ENCODE measurements around the gene ANKRD11.
"Not testable (repeated sequence)": the region's sequence is repeated elsewhere in the genome, so short reads cannot be mapped to it uniquely, and the experiment has no call there.

ANKRD11 gene

GRCh38 chr16:89366561-89367537, 123.5 kb downstream of the ANKRD11 start:
- DNase-seq (ENCODE audit: low read depth in 2 of 2): no peak

DNA sequence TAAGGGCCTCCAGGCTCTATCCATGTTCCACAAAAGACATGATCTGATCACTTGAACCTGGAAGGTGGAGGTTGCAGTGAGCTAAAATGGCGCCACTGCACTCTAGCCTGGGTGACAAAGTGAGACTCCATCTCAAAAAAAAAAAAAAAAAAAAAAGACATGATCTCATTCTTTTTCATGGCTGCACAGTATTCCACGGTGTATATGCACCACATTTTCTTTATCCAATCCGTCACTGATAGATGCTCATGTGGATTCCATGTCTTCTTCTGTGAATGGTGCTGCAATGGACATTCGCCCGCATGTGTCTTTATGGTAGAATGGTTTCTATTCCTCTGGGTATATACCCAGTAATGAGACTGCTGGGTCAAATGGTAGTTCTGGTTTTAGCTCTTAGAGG, 124.4 kb downstream of the ANKRD11 start:
- no peak for DNase-seq (ENCODE audit: low read depth in 2 of 2)

GRCh38 chr16:89365044-89365467, 125.3 kb downstream of the ANKRD11 start:
- no peak for DNase-seq (ENCODE audit: low read depth in 2 of 2)

DNA sequence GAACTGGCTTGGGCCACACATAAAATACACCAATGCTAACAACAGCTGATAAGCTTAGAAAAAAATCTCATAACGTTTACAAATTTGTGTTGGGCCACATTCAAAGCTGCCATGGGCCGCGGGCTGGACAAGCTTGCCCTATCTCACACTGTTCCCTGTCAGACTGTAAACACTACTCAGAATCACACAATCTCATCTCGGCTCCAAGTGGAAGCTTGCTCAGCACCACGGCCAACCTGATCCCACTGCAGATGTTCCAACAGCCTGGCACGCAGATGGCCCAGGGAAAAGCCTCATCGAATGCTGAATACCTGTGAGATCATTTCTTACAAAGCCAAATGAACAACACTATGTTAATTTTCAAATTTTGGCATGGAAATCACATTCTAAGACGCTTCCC, 125.8 kb downstream of the ANKRD11 start:
- DNase-seq (ENCODE audit: low read depth in 2 of 2): no peak

DNA sequence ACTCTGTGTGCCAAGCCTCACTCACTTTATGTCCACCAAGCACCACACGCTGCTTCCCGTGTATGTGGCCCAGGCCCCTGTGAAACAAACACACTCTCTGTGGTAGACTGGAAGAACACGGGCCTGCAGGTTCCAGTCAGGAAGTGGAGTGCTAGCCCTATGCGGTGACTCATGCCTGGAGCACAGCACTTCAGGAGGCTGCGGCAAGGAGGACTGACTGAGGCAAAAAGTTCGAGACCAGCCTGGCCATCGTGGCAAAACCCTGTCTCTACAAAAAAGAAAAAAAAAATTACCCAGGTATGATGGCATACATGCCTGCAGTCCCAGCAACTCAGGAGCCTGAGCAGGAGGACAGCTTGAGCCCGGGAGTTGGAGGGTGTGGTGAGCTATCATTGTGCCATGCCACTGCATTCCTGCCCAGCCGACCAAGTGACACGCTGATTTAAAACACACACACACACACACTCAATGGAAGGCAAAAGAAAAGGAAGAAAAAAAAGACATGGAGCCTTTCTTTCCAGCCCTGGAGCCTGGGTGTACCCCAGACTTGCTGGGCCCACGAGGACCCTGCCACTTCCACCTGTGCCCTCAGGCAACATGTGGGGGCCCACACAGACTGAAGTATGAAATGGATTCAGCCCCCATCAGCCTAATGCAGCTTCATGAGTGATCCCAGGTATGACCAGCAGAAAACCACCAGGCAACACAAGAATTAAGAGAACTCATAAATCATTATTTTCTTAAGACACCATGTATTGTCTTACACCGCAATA, 126.6 kb downstream of the ANKRD11 start:
- no peak for DNase-seq (ENCODE audit: low read depth in 2 of 2)

- DNase-seq (ENCODE audit: low read depth in 2 of 2): not testable (repeated sequence)
Measured at GRCh38 chr16:89362540-89363223, 127.7 kb downstream of the ANKRD11 start.

- DNase-seq (ENCODE audit: low read depth in 2 of 2): no peak
Measured at GRCh38 chr16:89361751-89362539, 128.4 kb downstream of the ANKRD11 start.

DNA sequence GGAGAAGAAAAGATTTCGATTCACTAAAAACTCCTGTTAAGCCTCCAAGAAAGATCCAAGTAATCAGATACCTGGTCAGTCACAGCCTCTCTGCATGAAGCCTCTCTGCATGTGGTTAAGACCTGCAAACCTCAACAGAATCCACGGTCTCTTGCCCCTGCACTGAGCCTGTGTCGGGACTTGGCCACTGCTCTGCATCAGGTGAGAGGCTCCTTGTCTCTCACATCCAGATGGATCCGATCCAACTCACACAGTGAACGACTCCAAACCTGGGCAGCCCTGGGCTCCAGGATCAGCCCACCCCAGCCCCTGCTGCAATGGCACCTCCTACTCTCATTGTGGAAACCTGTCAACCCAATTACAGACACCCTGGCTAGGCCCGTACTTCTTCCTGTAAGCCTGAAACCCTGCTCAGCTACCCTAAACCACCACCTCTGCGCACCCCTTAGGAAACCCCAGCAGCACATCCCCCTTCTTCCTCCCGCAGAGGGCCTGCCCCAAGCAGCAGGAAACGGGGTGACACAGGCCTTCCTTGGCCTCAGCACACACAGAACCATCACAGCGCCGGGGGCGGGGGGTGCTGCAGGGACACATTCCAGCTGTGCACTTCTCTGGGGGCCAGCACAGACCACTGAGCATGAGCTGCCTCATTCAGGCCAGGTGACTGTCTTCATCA, 129.5 kb downstream of the ANKRD11 start:
- DNase-seq (ENCODE audit: low read depth in 2 of 2): no peak

- no peak for DNase-seq (ENCODE audit: low read depth in 2 of 2)
Measured at GRCh38 chr16:89359264-89360147, 130.9 kb downstream of the ANKRD11 start.

- DNase-seq (ENCODE audit: low read depth in 2 of 2): no peak
Measured at GRCh38 chr16:89358030-89359005, 132.0 kb downstream of the ANKRD11 start.

GRCh38 chr16:89357055-89357816, 133.1 kb downstream of the ANKRD11 start:
- DNase-seq (ENCODE audit: low read depth in 2 of 2): no peak

GRCh38 chr16:89355686-89356085, 134.7 kb downstream of the ANKRD11 start:
- no peak for DNase-seq (ENCODE audit: low read depth in 2 of 2)

DNA sequence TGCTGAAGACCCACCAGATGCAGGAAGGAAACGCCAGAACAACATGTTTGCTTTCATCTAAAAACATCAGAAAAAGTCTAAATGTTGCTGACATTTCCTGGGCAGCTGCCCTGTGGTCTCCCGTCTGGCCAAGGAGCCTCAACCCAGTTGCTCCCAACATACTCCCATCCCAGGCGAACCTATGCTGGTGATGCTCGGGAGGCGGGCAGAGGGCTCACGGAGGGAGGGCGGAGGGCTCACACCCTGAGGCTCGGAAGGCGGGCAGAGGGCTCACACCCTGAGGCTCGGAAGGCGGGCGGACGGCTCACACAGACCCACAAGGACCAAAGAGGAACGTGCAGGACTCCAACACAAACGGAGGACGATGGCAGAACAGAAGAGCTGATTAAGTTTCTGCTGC, 135.4 kb downstream of the ANKRD11 start:
- no peak for DNase-seq (ENCODE audit: low read depth in 2 of 2)

- DNase-seq (ENCODE audit: low read depth in 2 of 2): no peak
Measured at GRCh38 chr16:89354325-89354724, 136.0 kb downstream of the ANKRD11 start.

- no peak for DNase-seq (ENCODE audit: low read depth in 2 of 2)
Measured at GRCh38 chr16:89352091-89352681, 138.2 kb downstream of the ANKRD11 start.

DNA sequence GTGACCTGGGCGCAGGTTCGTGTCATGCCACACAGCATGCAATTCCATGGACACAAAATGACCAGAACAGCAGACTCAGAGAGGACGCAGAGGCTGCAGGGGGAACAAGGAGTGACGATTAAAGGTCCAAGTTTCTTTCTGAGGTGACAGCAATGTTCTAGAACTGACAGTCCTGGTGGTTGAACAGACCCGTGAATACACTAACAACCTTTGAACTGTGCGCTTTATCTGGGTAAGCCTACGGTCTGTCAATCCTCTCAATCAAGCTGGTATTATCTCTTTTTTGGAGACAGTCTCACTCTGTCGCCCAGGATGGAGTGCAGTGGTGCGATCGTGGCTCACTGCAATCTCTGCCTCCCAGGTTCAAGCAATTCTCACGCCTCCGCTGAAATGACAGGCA, 138.7 kb downstream of the ANKRD11 start:
- no peak for DNase-seq (ENCODE audit: low read depth in 2 of 2)

GRCh38 chr16:89350701-89351380, 139.5 kb downstream of the ANKRD11 start:
- no peak for DNase-seq (ENCODE audit: low read depth in 2 of 2)

All from fibroblast of skin of left biceps (primary cell).